Activated CD4-positive, alpha-beta T cell treated with anti-CD3 and anti-CD28 coated beads, Interleukin-2, amount 50 U/mL, for 24 hours (primary cell): ENCODE measurements around the gene ROCK1.
"Not testable (repeated sequence)": the region's sequence is repeated elsewhere in the genome, so short reads cannot be mapped to it uniquely, and the experiment has no call there.

Experiments used
- DNase-seq, 2 donors: peaks; one replicate each; pipeline ENCODE4 v3.0.0-alpha.2; 2020; ENCODE audit warnings: low read depth in 1 of 2, low spot score in 1 of 2

Gene ROCK1

DNA sequence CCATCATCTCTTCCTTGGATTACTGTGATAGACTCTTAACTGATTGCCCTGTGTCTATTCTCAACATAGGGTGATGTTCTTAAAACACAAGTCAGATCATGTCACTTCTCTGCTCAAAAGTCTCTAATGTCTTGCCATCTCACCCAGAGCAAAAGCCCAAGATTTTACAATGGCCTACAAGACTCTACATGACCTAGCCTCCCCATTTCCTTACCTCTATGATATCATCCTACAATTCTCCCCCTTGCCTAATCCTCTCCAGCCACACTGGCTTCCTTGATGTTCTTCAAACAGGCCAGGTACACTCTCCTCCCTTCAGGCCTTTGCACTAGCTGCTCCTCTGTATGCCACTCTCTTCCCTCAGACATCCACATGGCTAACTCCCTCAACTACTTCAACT lies 55.1 kb downstream of the ROCK1 start:
- no peak for DNase-seq

- DNase-seq, result no peak
Observed at GRCh38 chr18:21054252-21054821, 57.3 kb downstream of the ROCK1 start.

DNA sequence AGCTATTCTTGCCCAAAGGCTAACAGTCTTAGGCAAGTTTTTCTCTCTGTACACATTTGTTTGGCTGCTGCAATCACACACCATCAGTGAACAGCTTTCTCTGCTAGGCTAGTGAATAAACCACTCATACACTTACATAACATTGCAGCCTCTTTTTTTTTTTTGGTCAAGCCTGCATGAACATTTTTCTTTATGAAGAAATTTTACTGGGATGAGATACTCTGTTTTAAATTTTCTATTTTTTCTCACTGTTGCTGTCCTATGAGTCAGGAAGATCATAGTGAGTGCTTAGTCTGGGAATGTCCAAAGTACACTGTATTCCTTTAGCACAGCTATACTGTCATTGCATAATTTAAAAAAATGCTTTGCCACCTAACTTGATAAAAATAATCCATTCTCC lies 58.5 kb downstream of the ROCK1 start:
- no peak for DNase-seq

DNA sequence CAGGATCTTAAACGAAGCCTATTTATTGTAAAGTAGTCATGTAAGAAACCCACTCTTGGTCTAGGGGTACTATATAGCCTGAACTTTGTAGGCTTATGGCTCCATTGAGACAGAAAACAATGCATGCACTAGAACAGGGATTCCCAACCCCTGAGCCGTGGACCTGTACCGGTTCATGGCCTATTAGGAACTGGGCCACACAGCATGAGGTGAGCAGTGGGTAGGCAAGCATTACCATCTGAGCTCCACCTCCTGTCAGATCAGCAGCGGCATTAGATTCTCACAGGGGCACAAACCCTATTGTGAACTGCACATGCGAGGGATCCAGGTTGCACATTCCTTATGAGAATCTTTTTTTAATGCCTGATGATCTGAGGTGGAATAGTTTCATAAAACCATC lies 59.2 kb downstream of the ROCK1 start:
- no peak for DNase-seq

DNA sequence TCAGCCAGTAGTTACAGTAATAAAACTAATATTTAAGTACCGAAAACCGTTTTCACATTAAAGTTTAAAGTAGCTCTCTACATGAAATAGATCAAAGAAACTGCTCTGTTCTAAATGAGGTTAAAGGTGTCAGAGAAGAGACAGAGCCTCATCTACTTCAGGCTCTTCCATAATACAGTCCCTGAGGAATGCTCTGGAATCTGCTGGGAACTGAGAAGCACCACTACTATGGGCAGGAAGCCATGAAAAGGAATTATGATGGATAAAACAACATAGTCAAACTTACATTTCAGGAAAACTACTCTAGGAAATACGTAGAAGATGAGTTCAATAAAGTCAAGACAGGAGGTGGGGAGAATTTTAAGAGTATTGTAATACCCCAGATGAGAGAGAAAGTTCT lies 60.0 kb downstream of the ROCK1 start:
- DNase-seq, result no peak

DNA sequence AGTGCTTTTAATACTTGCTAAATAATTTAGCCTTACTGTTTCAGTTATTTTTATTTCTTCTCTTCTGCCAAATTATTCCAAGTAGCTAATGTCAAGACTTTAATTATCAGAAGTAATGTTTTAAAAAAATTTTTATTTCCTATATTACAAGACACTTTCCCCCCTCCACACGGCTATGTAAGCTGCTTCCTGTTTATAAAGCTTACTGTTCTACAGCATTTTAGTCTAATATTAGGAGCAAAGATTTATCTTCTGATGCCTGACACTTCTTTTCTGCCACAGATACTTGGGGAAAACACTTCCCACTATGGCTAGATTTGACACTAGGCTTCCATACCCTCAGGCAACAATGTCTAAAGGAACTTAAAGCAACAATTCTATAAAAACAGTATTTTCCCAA lies 62.3 kb downstream of the ROCK1 start:
- no peak for DNase-seq

DNA sequence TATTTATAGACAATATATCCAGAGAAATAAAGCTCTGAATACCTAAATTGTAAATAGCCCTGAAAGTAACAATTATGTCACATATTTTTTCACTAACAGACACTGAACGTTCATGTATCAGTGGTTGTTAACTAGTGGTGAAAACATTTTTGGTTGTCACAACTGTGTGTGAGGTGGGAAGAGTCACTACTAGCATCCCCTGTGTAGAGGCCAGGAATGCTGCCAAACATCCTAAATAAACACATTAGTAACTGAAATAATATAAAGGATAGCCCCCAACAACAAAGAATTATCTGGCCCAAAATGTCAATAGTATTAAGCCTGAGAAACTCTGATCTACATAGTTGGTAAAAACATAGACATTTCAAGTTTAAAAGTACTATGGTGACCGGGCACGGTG lies 64.5 kb downstream of the ROCK1 start:
- no peak for DNase-seq

DNA sequence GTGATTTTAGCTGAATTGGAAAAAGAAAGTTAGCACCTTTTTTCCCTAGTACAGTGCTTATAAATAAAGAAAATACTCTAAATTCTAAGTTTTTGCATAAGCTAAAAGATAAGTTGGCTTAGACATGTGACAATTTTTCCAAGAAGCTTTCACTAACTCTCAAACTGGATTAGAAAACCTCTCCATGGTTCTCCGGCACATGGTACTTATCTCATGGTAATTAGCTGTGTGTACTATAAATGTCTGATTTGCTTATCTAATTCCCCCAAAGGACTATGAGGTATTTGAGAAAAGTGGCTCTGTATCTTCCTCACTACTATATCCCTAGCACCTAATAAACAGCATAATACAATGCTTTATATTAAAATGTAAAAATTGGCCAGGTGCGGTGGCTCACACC lies 71.1 kb downstream of the ROCK1 start:
- no peak for DNase-seq

- no peak for DNase-seq
Observed at GRCh38 chr18:21038201-21038600, 73.4 kb downstream of the ROCK1 start.

DNA sequence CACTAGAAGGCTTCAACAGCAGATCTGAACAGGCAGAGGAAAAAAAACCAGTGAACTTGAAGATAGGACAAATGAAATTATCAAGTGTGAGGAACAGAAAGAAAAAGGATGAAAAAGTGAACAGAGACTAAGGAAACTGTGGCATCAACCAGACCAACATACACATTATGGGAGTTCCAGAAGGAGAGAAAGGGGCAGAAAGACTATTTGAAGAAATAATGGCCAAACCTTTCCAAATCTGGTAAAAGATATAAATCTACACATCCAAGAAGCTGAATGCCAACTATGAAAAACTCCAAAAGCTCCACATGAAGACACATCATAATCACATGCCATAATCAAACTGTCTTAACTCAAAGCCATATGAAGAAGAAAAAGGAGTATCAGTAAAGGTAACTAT lies 79.8 kb downstream of the ROCK1 start:
- no peak for DNase-seq

DNA sequence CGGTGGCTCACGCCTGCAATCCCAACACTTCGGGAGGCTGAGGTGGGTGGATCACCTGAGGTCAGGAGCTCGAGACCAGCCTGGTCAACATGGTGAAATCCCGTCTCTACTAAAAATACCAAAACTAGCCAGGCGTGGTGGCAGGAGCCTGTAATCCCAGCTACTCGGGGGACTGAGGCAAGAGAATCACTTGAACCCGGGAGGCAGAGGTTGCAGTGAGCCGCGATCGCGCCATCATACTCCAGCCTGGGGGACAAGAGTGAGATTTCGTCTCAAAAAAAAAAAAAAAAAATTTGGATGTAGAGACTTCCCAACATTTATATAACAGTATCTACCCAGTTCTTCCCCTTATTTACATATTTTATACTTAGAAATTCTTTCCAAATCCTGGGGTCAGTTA lies 93.4 kb downstream of the ROCK1 start:
- not testable (repeated sequence) for DNase-seq

DNA sequence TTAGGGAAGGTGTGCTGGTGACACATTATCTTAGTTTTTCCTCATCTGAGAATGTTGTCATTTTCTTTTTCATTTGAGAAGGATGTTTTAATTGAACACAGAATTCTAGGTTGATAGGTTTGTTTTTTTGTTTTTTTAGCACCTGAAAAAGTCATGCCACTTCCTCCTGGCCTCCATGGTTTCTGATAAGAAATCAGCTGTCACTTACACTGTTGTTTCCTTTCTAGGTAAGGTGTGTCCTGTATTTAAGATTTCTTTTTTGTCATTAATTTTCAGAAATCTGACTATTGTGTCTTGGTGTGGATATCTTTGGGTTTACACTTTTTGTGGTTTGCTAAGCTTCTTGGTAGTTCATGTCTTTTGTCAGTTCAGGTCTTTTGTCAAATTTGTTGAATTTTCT lies 99.3 kb downstream of the ROCK1 start:
- no peak for DNase-seq

GRCh38 chr18:21004726-21005125 lies 106.9 kb downstream of the ROCK1 start:
- no peak for DNase-seq

- no peak for DNase-seq
Observed at GRCh38 chr18:21000667-21001066, 110.9 kb downstream of the ROCK1 start.

GRCh38 chr18:20997371-20997770 lies 114.2 kb downstream of the ROCK1 start:
- DNase-seq, result no peak

DNA sequence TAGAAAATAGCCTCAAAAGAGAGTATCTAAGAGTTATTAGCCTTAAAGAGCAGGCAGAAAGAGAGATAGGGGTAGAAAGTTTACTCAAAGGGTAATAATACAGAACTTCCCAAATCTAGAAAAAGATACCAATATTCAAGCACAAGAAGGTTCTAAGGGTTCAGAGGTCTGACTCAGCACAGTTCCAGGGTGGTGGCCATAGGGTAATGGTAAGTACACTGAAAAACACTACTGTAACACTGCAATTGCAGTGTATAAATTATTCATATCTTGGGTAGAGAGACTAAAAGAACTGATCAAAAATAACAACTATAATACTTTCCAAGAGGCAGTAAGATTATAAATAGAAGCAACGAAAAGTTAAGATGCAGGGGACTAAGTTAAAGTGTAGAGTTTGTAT lies 115.2 kb downstream of the ROCK1 start:
- no peak for DNase-seq

GRCh38 chr18:20988726-20989125 lies 122.9 kb downstream of the ROCK1 start:
- no peak for DNase-seq

DNA sequence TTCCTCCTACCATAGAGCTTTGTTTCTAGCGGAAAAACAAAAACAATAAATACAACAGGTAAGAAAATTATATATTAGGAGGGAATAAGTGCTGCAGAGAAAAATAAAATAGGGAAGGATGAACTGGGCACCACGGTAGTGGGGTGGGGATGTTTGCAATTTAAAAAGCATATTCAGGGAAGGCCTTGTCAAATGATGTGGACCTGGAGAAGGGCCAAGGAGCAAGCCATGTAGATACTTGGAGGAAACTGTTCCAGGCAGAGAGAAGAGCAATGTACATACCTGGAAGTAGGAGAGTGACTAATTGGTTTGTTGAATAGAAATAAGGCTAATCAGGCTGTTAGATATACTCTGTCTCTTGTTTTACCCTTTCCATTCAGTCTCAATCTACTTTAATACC lies 136.5 kb downstream of the ROCK1 start:
- no peak for DNase-seq

DNA sequence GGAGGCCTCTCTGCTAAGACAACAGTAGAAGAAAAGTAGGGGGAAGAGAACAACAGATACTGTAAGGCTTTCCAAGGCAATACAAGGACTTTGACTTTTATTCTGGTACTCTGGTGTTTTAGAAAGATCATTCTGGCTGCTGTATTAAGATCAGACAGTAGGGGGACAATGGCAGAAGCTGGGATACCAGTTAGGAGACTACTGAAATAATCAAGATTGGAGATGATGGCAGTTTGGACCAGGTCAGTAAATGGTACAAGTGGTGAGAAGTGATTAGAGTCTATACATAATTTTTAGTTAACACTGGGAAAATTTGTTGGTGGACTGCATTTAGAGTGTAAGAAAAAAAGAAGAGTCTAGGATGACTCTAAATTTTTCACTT lies 139.7 kb downstream of the ROCK1 start:
- no peak for DNase-seq

- no peak for DNase-seq
Observed at GRCh38 chr18:20966795-20967194, 144.8 kb downstream of the ROCK1 start.

GRCh38 chr18:20963027-20963426 lies 148.6 kb downstream of the ROCK1 start:
- no peak for DNase-seq

DNA sequence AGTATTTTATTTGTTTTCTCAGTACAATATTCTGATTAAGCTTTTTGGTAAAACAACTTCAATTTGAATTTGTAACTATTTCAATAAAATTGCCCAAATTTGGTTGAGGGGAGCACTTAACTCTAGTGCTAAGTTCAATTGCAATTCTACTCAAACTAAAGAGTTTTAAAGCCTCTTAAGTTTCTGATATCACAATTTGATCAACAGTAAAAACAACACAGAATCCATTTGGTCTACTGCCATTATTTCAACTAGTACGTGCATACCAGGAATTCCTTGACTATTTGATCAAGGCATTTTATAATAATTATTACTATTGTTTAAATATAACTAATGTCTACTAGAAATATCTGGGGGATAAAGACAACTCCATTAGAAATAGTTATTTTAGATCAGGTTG lies 150.9 kb downstream of the ROCK1 start:
- no peak for DNase-seq

GRCh38 chr18:20950827-20951226 lies 160.8 kb downstream of the ROCK1 start:
- DNase-seq, result not testable (repeated sequence)
